GM12891 (cell line): ENCODE results near the gene HSD17B1.

Experiments used
- PAX5 ChIP-seq: IDR thresholded peaks from 2 replicates; pipeline ENCODE4 v1.6.1; 2011; ENCODE audit warnings: low read length, moderate library complexity, mild to moderate bottlenecking; ENCODE audit not compliant: insufficient read depth, severe bottlenecking
- POLR2AphosphoS5 ChIP-seq: IDR thresholded peaks from 2 replicates; pipeline ENCODE4 v1.6.1; 2011; ENCODE audit warnings: low read depth, low read length, control low read depth

DNA sequence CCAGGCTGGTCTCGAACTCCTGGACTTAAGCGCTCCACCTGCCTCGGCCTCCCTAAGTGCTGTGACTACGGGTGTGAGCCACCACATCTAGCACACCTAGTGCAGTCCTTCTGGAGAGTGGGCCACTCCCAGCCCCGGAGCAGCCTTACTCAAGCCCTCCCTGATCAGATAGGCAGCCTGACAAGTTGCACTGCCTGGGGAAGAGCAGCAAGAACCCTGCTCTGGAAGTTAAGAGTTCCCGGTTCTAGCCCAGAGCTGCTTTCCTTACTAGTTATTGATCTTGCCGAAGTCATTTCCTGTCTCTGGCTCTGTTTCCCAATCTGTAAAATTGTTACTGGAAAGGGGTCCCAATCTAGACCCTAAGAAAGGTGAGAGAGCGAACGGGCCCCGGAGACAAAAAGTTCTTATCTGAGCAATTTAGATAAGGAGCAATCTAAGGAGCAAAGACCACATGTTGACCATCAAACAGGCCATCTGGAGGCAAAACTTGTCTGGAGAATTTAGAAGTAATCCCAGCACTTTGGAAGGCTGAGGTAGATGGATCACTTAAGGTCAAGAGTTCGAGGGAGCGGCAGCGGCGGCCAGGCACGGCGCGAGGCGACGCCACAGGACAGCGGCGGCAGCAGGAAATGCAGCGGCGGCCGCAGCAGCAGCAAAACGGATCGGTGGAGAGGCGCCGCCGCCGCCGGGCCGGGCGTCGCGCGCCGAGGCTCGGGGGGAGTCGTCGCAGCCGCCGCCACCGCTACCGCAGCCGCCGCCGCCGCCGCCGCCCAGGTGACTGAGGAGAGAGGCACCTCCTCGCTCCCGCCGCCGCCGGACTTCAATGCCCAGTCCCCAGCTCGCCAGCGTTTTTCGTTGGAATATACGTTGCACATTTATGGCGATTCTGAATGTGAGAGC lies 21.0 kb upstream of the HSD17B1 start:
- no peak for TF ChIP-seq POLR2AphosphoS5
- no peak for TF ChIP-seq PAX5
